ENCODE data around the gene TMEM8B. TPM values are rescaled to one million over a fixed set of nuclear protein-coding genes. Genes with fewer than 3 reads are reported as not detected.

Gene TMEM8B
- total RNA-seq, 1 experiment from 2014 or later, result 7.2 TPM

DNA sequence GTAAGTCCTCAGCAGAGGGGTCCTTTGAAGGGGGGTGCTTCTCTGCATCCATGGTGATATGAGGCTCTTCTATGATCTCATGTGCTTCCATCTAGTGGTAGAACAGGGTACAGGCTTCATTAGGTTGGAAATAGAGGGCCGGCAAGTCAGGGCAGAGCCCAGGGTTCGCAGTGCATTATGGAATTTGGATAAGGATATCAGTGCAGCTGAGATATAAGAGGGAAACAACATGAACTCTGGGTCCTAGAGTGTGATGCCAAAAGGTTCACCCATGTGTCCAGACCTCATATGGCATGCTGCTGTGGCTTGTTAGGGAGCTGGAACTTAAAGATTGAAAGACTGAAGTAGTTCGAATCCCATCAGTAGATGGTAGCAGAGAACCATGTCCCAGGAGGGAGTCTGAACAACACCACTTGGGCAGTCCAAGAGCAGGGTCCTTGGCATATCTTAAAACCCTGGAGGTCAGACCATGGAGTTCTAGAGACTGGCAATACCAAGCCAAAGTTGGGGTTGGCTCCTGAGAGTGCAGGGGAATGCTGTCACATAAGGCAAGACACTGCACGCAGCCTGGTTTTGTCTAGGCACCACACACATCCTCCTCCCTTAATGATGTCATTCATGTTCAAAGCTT is 2.8 kb upstream of the TMEM8B start (continued):
- TF ChIP-seq, protein P1, sequence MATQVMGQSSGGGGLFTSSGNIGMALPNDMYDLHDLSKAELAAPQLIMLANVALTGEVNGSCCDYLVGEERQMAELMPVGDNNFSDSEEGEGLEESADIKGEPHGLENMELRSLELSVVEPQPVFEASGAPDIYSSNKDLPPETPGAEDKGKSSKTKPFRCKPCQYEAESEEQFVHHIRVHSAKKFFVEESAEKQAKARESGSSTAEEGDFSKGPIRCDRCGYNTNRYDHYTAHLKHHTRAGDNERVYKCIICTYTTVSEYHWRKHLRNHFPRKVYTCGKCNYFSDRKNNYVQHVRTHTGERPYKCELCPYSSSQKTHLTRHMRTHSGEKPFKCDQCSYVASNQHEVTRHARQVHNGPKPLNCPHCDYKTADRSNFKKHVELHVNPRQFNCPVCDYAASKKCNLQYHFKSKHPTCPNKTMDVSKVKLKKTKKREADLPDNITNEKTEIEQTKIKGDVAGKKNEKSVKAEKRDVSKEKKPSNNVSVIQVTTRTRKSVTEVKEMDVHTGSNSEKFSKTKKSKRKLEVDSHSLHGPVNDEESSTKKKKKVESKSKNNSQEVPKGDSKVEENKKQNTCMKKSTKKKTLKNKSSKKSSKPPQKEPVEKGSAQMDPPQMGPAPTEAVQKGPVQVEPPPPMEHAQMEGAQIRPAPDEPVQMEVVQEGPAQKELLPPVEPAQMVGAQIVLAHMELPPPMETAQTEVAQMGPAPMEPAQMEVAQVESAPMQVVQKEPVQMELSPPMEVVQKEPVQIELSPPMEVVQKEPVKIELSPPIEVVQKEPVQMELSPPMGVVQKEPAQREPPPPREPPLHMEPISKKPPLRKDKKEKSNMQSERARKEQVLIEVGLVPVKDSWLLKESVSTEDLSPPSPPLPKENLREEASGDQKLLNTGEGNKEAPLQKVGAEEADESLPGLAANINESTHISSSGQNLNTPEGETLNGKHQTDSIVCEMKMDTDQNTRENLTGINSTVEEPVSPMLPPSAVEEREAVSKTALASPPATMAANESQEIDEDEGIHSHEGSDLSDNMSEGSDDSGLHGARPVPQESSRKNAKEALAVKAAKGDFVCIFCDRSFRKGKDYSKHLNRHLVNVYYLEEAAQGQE (IDR thresholded peaks at IDR 0.05; ENCODE audit: low read depth), result no peak
- no peak for TF ChIP-seq SP1 (IDR thresholded peaks at IDR 0.05; ENCODE audit: low read depth)

DNA sequence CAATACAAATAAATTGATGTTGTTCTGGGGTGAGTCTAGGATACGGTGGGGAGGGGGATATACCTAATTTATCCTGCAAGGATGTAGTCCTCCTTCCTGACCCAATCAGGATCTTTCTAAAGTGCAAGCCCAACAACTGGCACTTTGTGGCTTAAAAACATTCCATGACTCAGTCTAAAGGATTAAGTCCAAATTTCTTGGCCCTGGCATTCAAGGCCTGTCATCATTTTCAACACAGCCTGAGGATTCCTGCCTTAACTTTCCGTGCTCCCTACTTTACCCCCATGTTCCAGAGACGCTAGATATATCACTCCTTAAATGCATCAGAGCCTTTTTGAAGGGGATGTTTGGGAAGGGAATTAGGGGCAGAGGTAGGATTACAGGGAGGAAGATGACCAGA is 1.5 kb upstream of the TMEM8B start:
- ChIA-PET POLR2A (no interaction called here), CTCF (no interaction called here), RAD21 (ENCODE audit: low non-redundant PET in 1 of 2, low total read pairs in 2 of 2, uncharacterized antibody in 2 of 2, unreplicated experiment in 2 of 2) (no interaction called here)
- H3K27me3 ChIP-seq (ENCODE audit: insufficient read depth, low read length), result no peaks in the 10 kb centered on the region
- no peak overlapping the region for H3K4me2 ChIP-seq (ENCODE audit: low read length)
- no peaks in the 10 kb centered on the region for H3K79me2 ChIP-seq (ENCODE audit: insufficient read depth, low read length)
- no peak overlapping the region for H3K4me3 ChIP-seq (replicated peaks in 1 of 2; ENCODE audit: low read depth in 1 of 2, low read length in 2 of 2)
- TF ChIP-seq CEBPB (IDR thresholded peaks at IDR 0.05; ENCODE audit: low read depth) (no peak), YY1 (IDR thresholded peaks at IDR 0.05; ENCODE audit: extremely low read depth, insufficient replicate concordance, low read depth, low read length) (no peak), ZFX (IDR thresholded peaks at IDR 0.05) (no peak), SIN3A (IDR thresholded peaks at IDR 0.05; ENCODE audit: low read depth) (no peak), SRF (IDR thresholded peaks at IDR 0.05; ENCODE audit: low read depth) (no peak), TCF7L2 (IDR thresholded peaks at IDR 0.05; ENCODE audit: borderline replicate concordance, extremely low read depth, insufficient read depth, insufficient read length) (no peak), EZH2 (IDR thresholded peaks at IDR 0.05) (no peak), EGR1 (IDR thresholded peaks at IDR 0.05; ENCODE audit: low read depth) (no peak)
- TF ChIP-seq, protein P2, sequence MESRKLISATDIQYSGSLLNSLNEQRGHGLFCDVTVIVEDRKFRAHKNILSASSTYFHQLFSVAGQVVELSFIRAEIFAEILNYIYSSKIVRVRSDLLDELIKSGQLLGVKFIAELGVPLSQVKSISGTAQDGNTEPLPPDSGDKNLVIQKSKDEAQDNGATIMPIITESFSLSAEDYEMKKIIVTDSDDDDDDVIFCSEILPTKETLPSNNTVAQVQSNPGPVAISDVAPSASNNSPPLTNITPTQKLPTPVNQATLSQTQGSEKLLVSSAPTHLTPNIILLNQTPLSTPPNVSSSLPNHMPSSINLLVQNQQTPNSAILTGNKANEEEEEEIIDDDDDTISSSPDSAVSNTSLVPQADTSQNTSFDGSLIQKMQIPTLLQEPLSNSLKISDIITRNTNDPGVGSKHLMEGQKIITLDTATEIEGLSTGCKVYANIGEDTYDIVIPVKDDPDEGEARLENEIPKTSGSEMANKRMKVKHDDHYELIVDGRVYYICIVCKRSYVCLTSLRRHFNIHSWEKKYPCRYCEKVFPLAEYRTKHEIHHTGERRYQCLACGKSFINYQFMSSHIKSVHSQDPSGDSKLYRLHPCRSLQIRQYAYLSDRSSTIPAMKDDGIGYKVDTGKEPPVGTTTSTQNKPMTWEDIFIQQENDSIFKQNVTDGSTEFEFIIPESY (IDR thresholded peaks at IDR 0.05; ENCODE audit: extremely low read depth, insufficient replicate concordance, low read length), result no peak
- TF ChIP-seq, protein P3, sequence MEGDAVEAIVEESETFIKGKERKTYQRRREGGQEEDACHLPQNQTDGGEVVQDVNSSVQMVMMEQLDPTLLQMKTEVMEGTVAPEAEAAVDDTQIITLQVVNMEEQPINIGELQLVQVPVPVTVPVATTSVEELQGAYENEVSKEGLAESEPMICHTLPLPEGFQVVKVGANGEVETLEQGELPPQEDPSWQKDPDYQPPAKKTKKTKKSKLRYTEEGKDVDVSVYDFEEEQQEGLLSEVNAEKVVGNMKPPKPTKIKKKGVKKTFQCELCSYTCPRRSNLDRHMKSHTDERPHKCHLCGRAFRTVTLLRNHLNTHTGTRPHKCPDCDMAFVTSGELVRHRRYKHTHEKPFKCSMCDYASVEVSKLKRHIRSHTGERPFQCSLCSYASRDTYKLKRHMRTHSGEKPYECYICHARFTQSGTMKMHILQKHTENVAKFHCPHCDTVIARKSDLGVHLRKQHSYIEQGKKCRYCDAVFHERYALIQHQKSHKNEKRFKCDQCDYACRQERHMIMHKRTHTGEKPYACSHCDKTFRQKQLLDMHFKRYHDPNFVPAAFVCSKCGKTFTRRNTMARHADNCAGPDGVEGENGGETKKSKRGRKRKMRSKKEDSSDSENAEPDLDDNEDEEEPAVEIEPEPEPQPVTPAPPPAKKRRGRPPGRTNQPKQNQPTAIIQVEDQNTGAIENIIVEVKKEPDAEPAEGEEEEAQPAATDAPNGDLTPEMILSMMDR (IDR thresholded peaks at IDR 0.05 in 2 of 3, conservative IDR thresholded peaks at IDR 0.05 in 1 of 3; ENCODE audit: borderline replicate concordance in 1 of 3, insufficient read depth in 1 of 3, low read depth in 2 of 3, low read length in 2 of 3), result no peak
- intact Hi-C loops (cut with micrococcal nuclease), result no loop called here
- no peak overlapping the region for H3K9ac ChIP-seq (ENCODE audit: low read length)
- no TSS peak for BruUV-seq (replicated peaks)
- ATAC-seq (no peak), DNase-seq (ENCODE audit: low read depth, low spot score) (no peak)
- no peaks in the 10 kb centered on the region for H3K9me2 ChIP-seq (ENCODE audit: insufficient read depth)
- H3K27ac ChIP-seq (ENCODE audit: low read depth, low read length), result no peak overlapping the region
- no peak overlapping the region for H2AFZ ChIP-seq (ENCODE audit: low read depth, low read length, poor library complexity, severe bottlenecking)
- no peaks in the 10 kb centered on the region for H3K36me3 ChIP-seq (ENCODE audit: control insufficient read depth in 1 of 2, insufficient read depth in 2 of 2, low read length in 2 of 2)
- peaks cover 3 to 20% of the 10 kb centered on the region in 2 experiments; a peak in 3 of 4 replicates for H3K4me1 ChIP-seq (ENCODE audit: control insufficient read depth in 1 of 2, insufficient read depth in 2 of 2, low read length in 2 of 2)
- H4K20me1 ChIP-seq (ENCODE audit: insufficient read depth), result no peaks in the 10 kb centered on the region
- H3K9me3 ChIP-seq (ENCODE audit: control insufficient read depth in 1 of 2, insufficient read depth in 1 of 2, low read depth in 1 of 2, low read length in 2 of 2), result no peaks in the 10 kb centered on the region
